HepG2 (cell line): ENCODE measurements around the gene DMKN. TPM values are rescaled to one million over a fixed set of nuclear protein-coding genes. Genes with fewer than 3 reads are reported as not detected.
A peak's percentile ranks its signal among the peaks of the same experiment; 100 is the strongest.

Experiments
- ATAC-seq: fragments of 200-7000 bp; cut with Tn5 transposase; 3 replicates; pipeline ENCODE4 v1.9.1; 2020; ENCODE audit warnings: mild to moderate bottlenecking, moderate library complexity
- BruUV-seq: library from RNA; stranded (reverse); fragments of 400-500 nt; replicated peaks from 2 replicates; lab custom pipeline; 2021; lab: Mats Ljungman, UMichigan
- CTCF ChIA-PET: fragments of 300-600 bp; formaldehyde crosslinking; extraction: SDS; loops from one replicate; lab custom pipeline; 2021; ENCODE audit warnings: low total read pairs, inconsistent platforms, low intra/inter-chr PET ratio; lab: Yijun Ruan, JAX
- POLR2A ChIA-PET: fragments of 350-600 bp; sonication (Branson Sonifier 250); formaldehyde crosslinking; loops from one replicate; lab custom pipeline; 2020; ENCODE audit warnings: antibody characterized with exemption, inconsistent platforms; lab: Yijun Ruan, JAX
- DNase-seq: peaks from one replicate; pipeline ENCODE4 v3.0.0-alpha.2; 2015; ENCODE audit warnings: low spot score
- FAIRE-seq: peaks from 3 replicates; lab custom pipeline; 2011; peaks lifted over from hg19 to GRCh38; lab: Jason Lieb, UNC
- H2AFZ ChIP-seq: one replicate; pipeline ENCODE4 v1.6.1; 2011; ENCODE audit warnings: low read length, inconsistent platforms
- H3K27ac ChIP-seq: fragments of 300-600 bp; 3 replicates; pipeline ENCODE4 v1.8.0; 2011; ENCODE audit warnings: mixed run types, mild to moderate bottlenecking, mixed read lengths, low read length, inconsistent platforms; ENCODE audit not compliant: insufficient read depth; ENCODE audit errors: extremely low read length
- H3K27me3 ChIP-seq, 2 experiments: fragments of 200-600 bp in 1 of 2; 2 replicates in 1 of 2; 3 replicates in 1 of 2; pipeline versions ENCODE4 v1.6.0 to v1.8.0; 2011; ENCODE audit warnings: low read length in 2 of 2, mild to moderate bottlenecking in 2 of 2, moderate library complexity in 2 of 2, inconsistent platforms in 1 of 2; ENCODE audit not compliant: insufficient read depth in 2 of 2, control insufficient read depth in 1 of 2
- H3K36me3 ChIP-seq, 2 experiments: fragments of 200-600 bp in 1 of 2; replicated peaks in 1 of 2; 2 replicates in 1 of 2; 3 replicates in 1 of 2; pipeline versions ENCODE4 v1.5.1 to v1.8.0; 2011; ENCODE audit warnings: low read length in 2 of 2, inconsistent platforms in 1 of 2; ENCODE audit not compliant: insufficient read depth in 2 of 2, control insufficient read depth in 1 of 2
- H3K4me1 ChIP-seq: 2 replicates; pipeline ENCODE4 v1.5.1; 2012; ENCODE audit warnings: low read length, inconsistent platforms; ENCODE audit not compliant: insufficient read depth
- H3K4me2 ChIP-seq: 2 replicates; pipeline ENCODE4 v1.6.0; 2011; ENCODE audit warnings: low read depth, low read length, inconsistent platforms
- H3K4me3 ChIP-seq, 3 experiments: fragments of 200-600 bp in 1 of 3; sonication (generic), shearing (Covaris generic) in 1 of 3; replicated peaks in 1 of 3; 2 replicates each; pipeline ENCODE4 v1.5.1; 2011 to 2016; ENCODE audit warnings: low read length in 3 of 3, inconsistent platforms in 2 of 3, low read depth in 2 of 3, mild to moderate bottlenecking in 2 of 3, control low read depth in 1 of 3, mixed read lengths in 1 of 3; ENCODE audit not compliant: insufficient read depth in 1 of 3
- H3K79me2 ChIP-seq: one replicate; pipeline ENCODE4 v1.6.1; 2011; ENCODE audit warnings: low read length, inconsistent platforms; ENCODE audit not compliant: insufficient read depth
- H3K9ac ChIP-seq: 2 replicates; pipeline ENCODE4 v1.6.0; 2011; ENCODE audit warnings: mild to moderate bottlenecking, low read depth, low read length, inconsistent platforms; ENCODE audit not compliant: insufficient read depth
- H3K9me3 ChIP-seq: 2 replicates; pipeline ENCODE4 v1.5.1; 2012; ENCODE audit warnings: mild to moderate bottlenecking, low read length
- H4K20me1 ChIP-seq: 2 replicates; pipeline ENCODE4 v1.6.0; 2011; ENCODE audit warnings: inconsistent platforms, mild to moderate bottlenecking, low read length, moderate library complexity; ENCODE audit not compliant: insufficient read depth
- BORCS8-MEF2B ChIP-seq: sonication (generic); formaldehyde crosslinking; IDR thresholded peaks from 2 replicates; pipeline ENCODE4 v1.8.0; 2022; ENCODE audit warnings: mild to moderate bottlenecking, missing genetic modification reagents
- SATB2 ChIP-seq: sonication (generic); formaldehyde crosslinking; IDR thresholded peaks from 2 replicates; pipeline ENCODE4 v1.5.0; 2020; ENCODE audit warnings: missing genetic modification reagents
- TEAD3 ChIP-seq: optimal IDR thresholded peaks from 2 replicates; pipeline ENCODE3; 2016; ENCODE audit warnings: borderline replicate concordance
- TOPORS ChIP-seq: sonication (generic); formaldehyde crosslinking; IDR thresholded peaks from 2 replicates; pipeline ENCODE4 v1.8.0; 2023; ENCODE audit warnings: mild to moderate bottlenecking, missing genetic modification reagents
- TP53 ChIP-seq: sonication (generic); formaldehyde crosslinking; conservative IDR thresholded peaks from 2 replicates; pipeline ENCODE4 v1.4.0; 2020; ENCODE audit warnings: missing genetic modification reagents
- ZFP1 ChIP-seq: IDR thresholded peaks from 2 replicates; pipeline ENCODE4 v1.6.1; 2016
- ZHX2 ChIP-seq, 2 experiments: sonication (generic) in 1 of 2; formaldehyde crosslinking in 1 of 2; IDR thresholded peaks; 2 replicates each; pipeline versions ENCODE4 v1.6.1 to v1.9.0; 2014 to 2022; ENCODE audit warnings: antibody characterized with exemption in 1 of 2, borderline replicate concordance in 1 of 2, inconsistent platforms in 1 of 2, low read depth in 1 of 2, missing genetic modification reagents in 1 of 2
- ZNF205 ChIP-seq: IDR thresholded peaks from 2 replicates; pipeline ENCODE4 v1.6.1; 2018; ENCODE audit warnings: missing biosample characterization, missing genetic modification reagents
- ZNF260 ChIP-seq: sonication (generic); formaldehyde crosslinking; IDR thresholded peaks from 2 replicates; pipeline ENCODE4 v1.4.0; 2020; ENCODE audit warnings: missing genetic modification reagents, low read depth, mild to moderate bottlenecking, borderline replicate concordance
- ZNF670 ChIP-seq: sonication (generic); formaldehyde crosslinking; IDR thresholded peaks from 2 replicates; pipeline ENCODE4 v1.8.0; 2022; ENCODE audit warnings: mild to moderate bottlenecking, missing genetic modification reagents, borderline replicate concordance
- WGBS: methylation state at CpG from one replicate; pipeline ENCODE4 v1.1.6; 2017; ENCODE audit warnings: low lambda C conversion rate; 5-methylcytosine and 5-hydroxymethylcytosine counted together
- in situ Hi-C: cut with HindIII; loops from 2 replicates; pipeline ENCODE4 v1.10.0; 2017; ENCODE audit warnings: low pct_unique_long_range_greater_than_20kb; ENCODE audit not compliant: extremely low pct_ligation_motif_present
- intact Hi-C: fragments of 100-400 bp; cut with micrococcal nuclease; formaldehyde crosslinking; loops from one replicate; pipeline ENCODE4 v1.10.0; 2022; ENCODE audit not compliant: unreplicated experiment
- polyA plus RNA-seq, 8 experiments: library from polyadenylated mRNA; depleted of rRNA in 3 of 8; stranded (reverse) in 7 of 8; unstranded in 1 of 8; fragments of >200 nt; fragmentation: Illumina TruSeq in 4 of 8; extraction: Trizol in 4 of 8; gene quantifications; 2 replicates each; pipeline versions ENCODE4 v1.2.1 to v1.2.3, GENCODE V29; 2011 to 2016; ENCODE audit warnings: low read depth in 4 of 8, missing spikeins in 1 of 8, mixed read lengths in 1 of 8; ENCODE audit not compliant: insufficient read depth in 1 of 8
- total RNA-seq, 5 experiments: library from RNA; depleted of rRNA; stranded (reverse); fragments of >200 nt; fragmentation: Illumina TruSeq; extraction: Trizol; gene quantifications; 2 replicates each; pipeline ENCODE4 v1.2.3, GENCODE V29; 2016; ENCODE audit warnings: low read depth in 1 of 5
- TF ChIP-seq, protein P1 (sequence below): sonication (generic); formaldehyde crosslinking; IDR thresholded peaks from 2 replicates; pipeline ENCODE4 v1.5.1; 2020; ENCODE audit warnings: mild to moderate bottlenecking, missing genetic modification reagents, moderate library complexity
- TF ChIP-seq, protein P2 (sequence below): sonication (generic); formaldehyde crosslinking; IDR thresholded peaks from 2 replicates; pipeline ENCODE4 v1.4.0; 2020; ENCODE audit warnings: mild to moderate bottlenecking, low read depth, missing genetic modification reagents

Gene DMKN
- total and polyA plus RNA-seq, 2 of the 13 experiments (the other 11 are each of a cell fraction or from before 2014, with no cell fraction given), result 50.8 to 57.1 TPM

DNA sequence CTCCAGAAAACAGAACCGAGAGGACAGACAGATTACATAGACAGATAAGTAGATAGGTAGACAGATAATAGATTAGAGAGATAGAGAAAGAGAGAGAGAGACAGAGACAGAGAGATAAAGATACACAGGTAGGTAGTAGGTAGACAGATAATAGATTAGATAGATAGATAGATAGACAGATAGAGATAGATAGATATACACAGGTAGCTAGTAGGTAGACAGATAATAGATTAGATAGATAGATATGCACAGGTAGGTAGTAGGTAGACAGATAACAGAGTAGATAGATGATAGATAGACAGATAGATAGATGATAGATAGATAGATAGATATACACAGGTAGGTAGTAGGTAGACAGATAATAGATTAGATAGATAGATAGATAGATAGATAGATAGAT lies 55.3 kb downstream of the DMKN start:
- Histone ChIP-seq H4K20me1 (no peaks in the 10 kb centered on the region), H3K4me3 (peak overlapping the region in 1 of 3 experiments; percentile 36; a peak in 1 of 6 replicates), H3K4me2 (peak overlapping the region; percentile 76), H3K27ac (peak overlapping the region; percentile 87), H3K9ac (peak overlapping the region; percentile 3; the same call in 1 of the 2 replicates), H3K4me1 (peaks cover 81% of the 10 kb centered on the region), H3K36me3 (no peaks in the 10 kb centered on the region), H3K27me3 (no peaks in the 10 kb centered on the region; a peak in 1 of 5 replicates), H3K9me3 (no peaks in the 10 kb centered on the region), H2AFZ (no peak overlapping the region), H3K79me2 (no peaks in the 10 kb centered on the region)
- intact Hi-C loops (loop anchor here (2.0 to 5.0 kb wide), 2 partner anchors 37 to 191 kb away; partner anchors contain the start of gene USF2), in situ Hi-C loops (no loop called here)
- no peak for FAIRE-seq
- ATAC-seq, result no peak
- 0% methylated on average over 1 of the region's 1 CpG for WGBS
- POLR2A ChIA-PET, result interaction anchor here (1.6 kb wide), 1 partner anchor 10 kb away, joined by 6 read pairs; no protein-coding TSS in a partner anchor
- no peak for DNase-seq
- no TSS peak for BruUV-seq
- CTCF ChIA-PET, result interaction anchor here (1.6 kb wide), 1 partner anchor 11 kb away, joined by 4 read pairs; no protein-coding TSS in a partner anchor
- TF ChIP-seq BORCS8-MEF2B (no peak), SATB2 (CRISPR knock-in tag) (no peak), ZNF260 (CRISPR knock-in tag) (no peak), ZFP1 (CRISPR knock-in tag) (no peak), ZNF205 (CRISPR knock-in tag) (no peak), TEAD3 (CRISPR knock-in tag) (no peak), TOPORS (CRISPR knock-in tag) (no peak), TP53 (no peak), ZHX2 (IDR thresholded peaks at IDR 0.05; ENCODE audit: low read depth) (no peak), ZHX2 (CRISPR knock-in tag; IDR thresholded peaks at IDR 0.05; ENCODE audit: borderline replicate concordance) (no peak), ZNF670 (CRISPR knock-in tag) (no peak)
- TF ChIP-seq, protein P1, sequence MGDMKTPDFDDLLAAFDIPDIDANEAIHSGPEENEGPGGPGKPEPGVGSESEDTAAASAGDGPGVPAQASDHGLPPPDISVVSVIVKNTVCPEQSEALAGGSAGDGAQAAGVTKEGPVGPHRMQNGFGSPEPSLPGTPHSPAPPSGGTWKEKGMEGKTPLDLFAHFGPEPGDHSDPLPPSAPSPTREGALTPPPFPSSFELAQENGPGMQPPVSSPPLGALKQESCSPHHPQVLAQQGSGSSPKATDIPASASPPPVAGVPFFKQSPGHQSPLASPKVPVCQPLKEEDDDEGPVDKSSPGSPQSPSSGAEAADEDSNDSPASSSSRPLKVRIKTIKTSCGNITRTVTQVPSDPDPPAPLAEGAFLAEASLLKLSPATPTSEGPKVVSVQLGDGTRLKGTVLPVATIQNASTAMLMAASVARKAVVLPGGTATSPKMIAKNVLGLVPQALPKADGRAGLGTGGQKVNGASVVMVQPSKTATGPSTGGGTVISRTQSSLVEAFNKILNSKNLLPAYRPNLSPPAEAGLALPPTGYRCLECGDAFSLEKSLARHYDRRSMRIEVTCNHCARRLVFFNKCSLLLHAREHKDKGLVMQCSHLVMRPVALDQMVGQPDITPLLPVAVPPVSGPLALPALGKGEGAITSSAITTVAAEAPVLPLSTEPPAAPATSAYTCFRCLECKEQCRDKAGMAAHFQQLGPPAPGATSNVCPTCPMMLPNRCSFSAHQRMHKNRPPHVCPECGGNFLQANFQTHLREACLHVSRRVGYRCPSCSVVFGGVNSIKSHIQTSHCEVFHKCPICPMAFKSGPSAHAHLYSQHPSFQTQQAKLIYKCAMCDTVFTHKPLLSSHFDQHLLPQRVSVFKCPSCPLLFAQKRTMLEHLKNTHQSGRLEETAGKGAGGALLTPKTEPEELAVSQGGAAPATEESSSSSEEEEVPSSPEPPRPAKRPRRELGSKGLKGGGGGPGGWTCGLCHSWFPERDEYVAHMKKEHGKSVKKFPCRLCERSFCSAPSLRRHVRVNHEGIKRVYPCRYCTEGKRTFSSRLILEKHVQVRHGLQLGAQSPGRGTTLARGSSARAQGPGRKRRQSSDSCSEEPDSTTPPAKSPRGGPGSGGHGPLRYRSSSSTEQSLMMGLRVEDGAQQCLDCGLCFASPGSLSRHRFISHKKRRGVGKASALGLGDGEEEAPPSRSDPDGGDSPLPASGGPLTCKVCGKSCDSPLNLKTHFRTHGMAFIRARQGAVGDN, result no peak
- TF ChIP-seq, protein P2, sequence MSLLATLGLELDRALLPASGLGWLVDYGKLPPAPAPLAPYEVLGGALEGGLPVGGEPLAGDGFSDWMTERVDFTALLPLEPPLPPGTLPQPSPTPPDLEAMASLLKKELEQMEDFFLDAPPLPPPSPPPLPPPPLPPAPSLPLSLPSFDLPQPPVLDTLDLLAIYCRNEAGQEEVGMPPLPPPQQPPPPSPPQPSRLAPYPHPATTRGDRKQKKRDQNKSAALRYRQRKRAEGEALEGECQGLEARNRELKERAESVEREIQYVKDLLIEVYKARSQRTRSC (CRISPR knock-in tag), result no peak
